ENCODE data around the gene CASK.

The CASK gene

GRCh38 chrX:41559235-41560052 lies 363.9 kb downstream of the CASK start:
- no peak for DNase-seq (ENCODE audit: low read depth)

DNA sequence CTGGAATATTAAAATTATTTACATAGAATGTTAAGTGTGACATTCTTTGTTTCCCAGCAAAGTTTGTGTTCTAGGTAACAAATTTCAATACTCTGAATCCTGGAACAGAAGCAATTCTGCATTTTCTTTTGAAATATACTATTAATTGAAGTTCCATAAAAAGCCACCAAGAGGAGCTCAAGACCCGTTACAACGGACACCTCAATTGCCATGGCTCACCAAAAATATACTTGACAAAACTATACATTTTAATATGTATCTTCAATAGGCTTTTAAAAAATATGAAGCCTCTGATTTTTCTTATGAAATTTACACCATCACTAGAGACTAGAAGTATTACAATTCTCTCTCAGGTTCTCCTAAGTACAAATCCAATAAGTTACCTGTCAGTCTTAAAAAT lies 364.8 kb downstream of the CASK start:
- DNase-seq (ENCODE audit: low read depth): no peak

DNA sequence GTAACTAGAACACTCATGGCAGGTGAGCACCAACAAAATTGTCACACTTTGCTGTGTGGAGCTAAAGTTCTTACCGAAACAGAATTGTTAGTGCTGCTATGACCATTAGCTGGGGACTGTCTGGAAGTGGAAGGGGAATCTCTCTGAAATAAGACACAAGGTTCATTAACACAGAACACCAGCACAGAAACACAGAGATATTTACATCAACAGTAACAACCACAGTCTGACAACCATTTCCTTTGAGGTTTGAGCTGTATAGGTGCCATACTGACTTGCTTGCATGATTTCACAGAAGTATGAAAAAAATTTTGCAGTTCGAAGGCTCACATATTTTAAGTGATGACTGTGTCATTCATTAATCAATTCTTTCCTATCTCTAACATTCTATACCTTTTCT lies 366.4 kb downstream of the CASK start:
- no peak for DNase-seq (ENCODE audit: low read depth)

DNA sequence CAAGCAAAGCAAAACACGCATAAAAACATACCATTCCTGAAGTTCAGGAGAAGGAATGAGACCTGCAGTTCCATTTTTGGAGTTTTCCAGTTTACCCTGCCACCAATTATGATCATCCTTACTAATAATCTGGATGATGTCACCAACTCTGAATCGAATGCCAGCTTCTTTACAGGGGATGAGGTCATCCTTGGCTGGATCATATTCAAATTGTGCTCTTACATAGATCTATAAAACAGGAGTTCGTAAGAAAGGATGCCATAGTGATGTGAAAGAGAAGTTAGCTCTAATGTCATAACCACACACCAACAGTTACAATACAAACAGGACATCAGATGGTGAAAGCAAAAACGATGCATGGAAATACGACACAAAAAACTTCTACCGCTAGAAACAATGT lies 369.7 kb downstream of the CASK start:
- DNase-seq (ENCODE audit: low read depth): no peak

GRCh38 chrX:41548411-41548810 lies 374.9 kb downstream of the CASK start:
- DNase-seq (ENCODE audit: low read depth): no peak

DNA sequence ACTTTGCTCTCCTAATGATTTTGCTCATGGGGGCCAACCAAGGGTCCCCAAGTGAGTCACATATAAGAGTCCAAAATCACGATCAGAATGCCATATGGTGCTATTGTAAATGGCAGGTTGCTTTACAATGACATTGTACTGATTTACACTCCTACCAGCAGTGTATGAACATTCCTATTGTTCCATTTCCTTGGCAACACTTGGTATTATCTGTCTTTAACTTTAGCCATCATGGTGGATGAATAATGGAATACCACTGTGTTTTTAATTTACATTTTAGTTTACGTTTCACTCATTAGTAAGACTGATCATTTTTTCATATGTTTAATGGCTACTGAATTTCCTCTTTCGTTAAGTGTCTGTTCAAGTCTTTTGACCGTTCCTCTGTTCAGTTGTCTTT lies 379.7 kb downstream of the CASK start:
- DNase-seq (ENCODE audit: low read depth): no peak

DNA sequence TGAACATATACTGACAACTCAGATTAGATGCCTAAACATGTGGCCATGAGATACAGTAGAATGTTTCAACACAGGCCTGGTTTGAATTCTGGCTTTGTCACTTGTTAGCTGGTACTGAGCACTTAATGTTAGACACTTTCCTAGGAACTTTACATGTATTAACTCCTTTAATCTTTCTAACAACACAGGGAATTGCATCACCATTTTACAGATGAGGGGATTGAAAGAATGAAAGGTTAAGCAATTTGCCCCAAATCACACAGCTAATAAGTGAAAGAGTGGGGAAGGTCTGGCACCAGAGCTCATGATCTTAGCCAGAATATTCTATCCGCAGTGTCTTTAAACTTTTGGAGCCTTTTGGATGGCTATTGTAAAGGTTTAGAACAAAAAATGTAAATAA lies 380.3 kb downstream of the CASK start:
- no peak for DNase-seq (ENCODE audit: low read depth)

GRCh38 chrX:41542536-41542935 lies 380.8 kb downstream of the CASK start:
- DNase-seq (ENCODE audit: low read depth): no peak

- DNase-seq (ENCODE audit: low read depth): no peak
Measured at GRCh38 chrX:41542135-41542534, 381.2 kb downstream of the CASK start.

- DNase-seq (ENCODE audit: low read depth): no peak
Measured at GRCh38 chrX:41541386-41541785, 382.0 kb downstream of the CASK start.

- DNase-seq (ENCODE audit: low read depth): no peak
Measured at GRCh38 chrX:41538707-41539106, 384.6 kb downstream of the CASK start.

DNA sequence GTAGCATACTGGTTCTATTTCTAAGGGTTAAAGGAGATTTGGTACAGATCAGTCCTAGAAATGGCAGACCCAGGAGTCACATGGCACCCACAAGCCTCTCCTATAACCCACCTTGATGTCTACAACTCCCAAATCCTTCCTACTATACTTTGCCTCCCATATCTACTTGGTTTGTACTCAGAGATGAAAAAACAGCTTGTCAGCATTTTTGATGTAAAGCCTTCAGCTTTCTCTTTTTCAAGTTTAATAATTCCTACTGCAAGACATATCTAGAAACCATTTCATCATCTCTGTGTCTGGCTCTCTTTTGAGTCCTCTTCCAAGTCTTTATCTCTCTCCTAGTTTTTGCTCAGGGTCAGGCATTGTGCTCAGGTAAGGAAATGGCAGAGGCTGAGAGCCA lies 393.3 kb downstream of the CASK start:
- DNase-seq (ENCODE audit: low read depth): no peak

GRCh38 chrX:41529221-41529620 lies 394.1 kb downstream of the CASK start:
- DNase-seq (ENCODE audit: low read depth): no peak

DNA sequence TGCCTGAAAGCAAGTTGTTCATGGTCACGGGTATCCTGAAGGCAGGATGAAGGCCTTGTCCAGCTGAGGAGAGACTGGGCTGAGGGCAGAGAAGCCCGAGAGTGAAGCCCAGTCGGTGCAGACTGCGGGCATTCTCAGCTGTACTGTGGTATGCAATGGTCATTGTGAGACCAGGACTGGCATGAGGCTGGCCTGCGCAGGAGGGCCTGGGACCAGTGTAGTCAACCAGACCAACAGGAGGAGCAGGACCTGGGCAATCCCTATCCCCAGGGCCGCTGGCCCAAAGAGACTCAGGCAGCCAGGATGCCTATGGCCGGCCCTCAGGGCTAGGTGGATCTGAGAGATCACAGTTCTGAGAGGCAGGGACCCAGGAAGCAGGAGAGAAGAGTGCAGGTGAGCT lies 394.6 kb downstream of the CASK start:
- DNase-seq (ENCODE audit: low read depth): no peak

DNA sequence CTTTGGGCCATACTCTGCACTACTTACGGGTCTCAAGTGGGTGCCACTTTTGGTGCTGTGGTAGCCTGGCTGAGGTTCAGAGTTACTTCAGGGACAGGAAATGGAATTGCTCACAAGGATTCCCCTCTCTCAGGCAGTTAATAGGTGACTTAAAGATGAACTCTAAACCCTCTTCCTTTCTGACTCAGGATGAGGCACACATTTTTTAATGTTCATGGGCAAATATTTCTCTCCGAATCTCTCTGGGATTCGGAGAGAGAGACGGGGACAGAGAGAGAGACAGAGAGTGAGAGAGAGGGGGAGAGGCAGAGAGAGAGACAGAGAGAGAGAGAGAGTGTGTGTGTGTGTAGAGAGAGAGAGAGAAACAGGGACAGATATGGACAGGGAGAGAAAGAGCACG lies 396.4 kb downstream of the CASK start:
- no peak for DNase-seq (ENCODE audit: low read depth)

DNA sequence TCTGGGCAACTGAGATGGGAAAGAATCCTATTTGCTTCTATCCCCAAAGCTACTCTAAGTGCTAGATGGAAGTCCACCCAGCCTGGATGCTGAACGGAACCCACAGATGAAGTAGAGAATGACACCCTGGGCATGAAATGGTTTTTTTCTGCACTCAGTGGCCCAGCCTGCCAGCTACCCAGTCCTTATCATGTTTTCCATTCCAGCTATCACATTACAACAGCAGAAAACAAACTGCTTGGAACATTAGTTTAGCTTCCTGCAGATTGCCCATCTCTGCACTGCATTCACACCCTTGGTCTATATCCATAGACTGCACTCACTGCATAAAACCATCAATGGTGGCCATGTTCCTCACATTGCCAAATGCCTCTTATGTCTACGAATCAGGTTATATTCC lies 397.1 kb downstream of the CASK start:
- DNase-seq (ENCODE audit: low read depth): no peak

DNA sequence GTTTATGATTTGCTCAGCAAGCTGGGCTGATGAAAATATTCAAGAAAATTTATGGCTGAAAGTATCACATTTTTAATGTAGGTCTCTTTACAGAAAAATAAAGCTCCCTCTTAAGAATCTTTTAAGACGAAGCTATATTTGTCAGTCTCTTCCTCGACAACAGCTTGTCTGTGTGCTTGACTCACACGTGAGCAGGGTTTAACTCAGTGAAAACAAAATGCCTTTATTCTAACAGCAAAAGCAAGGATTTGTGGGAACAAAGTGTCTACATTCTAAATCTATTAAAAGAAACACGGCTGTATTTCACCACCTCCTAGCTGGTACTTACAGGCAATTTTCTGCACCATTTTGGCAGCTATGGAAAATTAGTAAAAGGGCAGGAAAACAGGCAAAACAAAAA lies 400.7 kb downstream of the CASK start:
- DNase-seq (ENCODE audit: low read depth): no peak

DNA sequence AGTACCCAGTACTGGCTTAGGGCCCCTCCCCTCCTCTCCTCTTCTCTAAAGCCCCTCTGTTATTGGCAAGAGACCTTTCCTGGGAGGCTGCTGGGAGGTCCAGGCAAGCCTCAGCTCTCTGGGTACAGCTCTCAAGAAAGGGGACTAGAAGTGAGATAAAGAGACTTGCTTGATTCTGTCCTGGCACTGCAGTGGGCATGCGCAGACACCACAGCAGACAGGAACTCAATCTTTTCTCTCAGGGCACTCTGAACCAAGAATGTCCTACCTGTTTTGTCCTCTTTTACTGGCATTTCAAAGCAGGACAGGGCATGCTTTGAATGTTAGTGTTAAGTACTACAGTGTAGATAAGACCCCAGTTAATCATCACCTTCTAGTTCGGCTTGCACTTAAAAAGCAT lies 401.3 kb downstream of the CASK start:
- no peak for DNase-seq (ENCODE audit: low read depth)

- DNase-seq (ENCODE audit: low read depth): no peak
Measured at GRCh38 chrX:41519468-41519867, 403.9 kb downstream of the CASK start.

GRCh38 chrX:41518841-41519220 lies 404.5 kb downstream of the CASK start:
- no peak for DNase-seq (ENCODE audit: low read depth)

- DNase-seq (ENCODE audit: low read depth): no peak
Measured at GRCh38 chrX:41518127-41518840, 405.1 kb downstream of the CASK start.

DNA sequence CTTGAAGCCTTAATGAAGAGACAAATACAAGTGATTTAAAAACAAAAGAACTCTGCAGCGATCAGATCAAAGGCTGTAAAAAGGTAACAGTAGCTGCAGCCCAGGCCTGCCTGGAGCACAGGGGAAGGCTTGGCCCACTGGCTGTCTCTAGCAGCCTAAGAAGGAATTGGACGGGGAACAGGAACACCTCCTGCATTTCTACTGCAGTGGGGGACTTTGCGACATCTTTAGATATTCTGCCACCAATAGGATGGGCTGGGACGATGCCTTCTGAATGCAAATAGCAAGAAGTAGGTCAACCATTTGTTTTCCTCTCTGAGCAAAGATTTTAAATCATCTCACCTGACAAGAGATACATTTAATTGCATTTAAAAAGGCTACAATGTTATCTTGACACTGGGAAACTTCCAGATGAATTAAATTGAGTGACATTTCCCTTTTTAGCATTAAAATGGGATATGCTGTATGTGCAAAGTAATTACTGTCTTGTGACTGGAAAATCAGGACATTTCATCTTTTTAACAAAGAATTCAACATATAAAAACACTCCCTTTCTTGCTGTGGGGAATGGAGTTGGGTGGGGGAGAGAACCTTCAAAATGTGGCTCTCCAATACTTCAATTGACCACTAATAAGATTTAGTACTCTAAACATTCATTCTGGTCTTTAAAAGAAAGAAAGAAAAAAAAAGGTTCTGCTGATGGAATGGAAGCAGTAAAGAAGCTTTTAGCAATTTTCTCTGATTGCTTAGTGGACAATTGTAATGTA lies 406.2 kb downstream of the CASK start:
- no peak for DNase-seq (ENCODE audit: low read depth)

- no peak for DNase-seq (ENCODE audit: low read depth)
Measured at GRCh38 chrX:41516456-41516855, 406.9 kb downstream of the CASK start.

All from stimulated activated CD8-positive, alpha-beta memory T cell treated with anti-CD3 and anti-CD28 coated beads, Interleukin-7, amount 100 ng/mL, for 24 hours (primary cell).